GM23338 (cell line): ENCODE data around the gene SUPT7L.

ENCODE experiments used
- CREB1 ChIP-seq: fragments of 250-450 bp; sonication (Bioruptor Pico); IDR thresholded peaks from 2 replicates; pipeline ENCODE4 v1.5.0; 2020; ENCODE audit warnings: low read depth, mild to moderate bottlenecking, moderate library complexity
- CTCF ChIP-seq, 2 experiments: fragments of 200-600 bp in 1 of 2; sonication (generic) in 1 of 2; conservative IDR thresholded peaks; 2 replicates each; pipeline versions ENCODE4 v1.5.1 to v1.6.1; 2016 to 2017; ENCODE audit warnings: antibody characterized with exemption in 2 of 2, low read depth in 2 of 2, mild to moderate bottlenecking in 2 of 2, moderate library complexity in 1 of 2
- ETS1 ChIP-seq: IDR thresholded peaks from 2 replicates; pipeline ENCODE4 v1.6.1; 2016; ENCODE audit warnings: antibody characterized with exemption
- EZH2 ChIP-seq: fragments of 200-600 bp; sonication (generic); IDR thresholded peaks from one replicate; pipeline ENCODE4 v1.8.0; 2017; ENCODE audit warnings: antibody characterized with exemption, mild to moderate bottlenecking, low read depth; ENCODE audit not compliant: unreplicated experiment
- EZH2phosphoT487 ChIP-seq: fragments of 200-600 bp; sonication (generic); IDR thresholded peaks from one replicate; pipeline ENCODE4 v1.8.1; 2018; ENCODE audit warnings: antibody characterized with exemption; ENCODE audit not compliant: unreplicated experiment
- JUNB ChIP-seq: IDR thresholded peaks from one replicate; pipeline ENCODE4 v1.6.1; 2016; ENCODE audit warnings: antibody characterized with exemption; ENCODE audit not compliant: unreplicated experiment
- NANOG ChIP-seq: IDR thresholded peaks from 2 replicates; pipeline ENCODE4 v1.6.1; 2016; ENCODE audit warnings: antibody characterized with exemption, borderline replicate concordance
- POLR2AphosphoS5 ChIP-seq: IDR thresholded peaks from 2 replicates; pipeline ENCODE4 v1.6.1; 2016; ENCODE audit warnings: antibody characterized with exemption, low read depth
- STAT1 ChIP-seq: IDR thresholded peaks from one replicate; pipeline ENCODE4 v1.6.1; 2016; ENCODE audit warnings: antibody characterized with exemption; ENCODE audit not compliant: unreplicated experiment
- ZNF331 ChIP-seq: fragments of 250-450 bp; sonication (Bioruptor Pico); IDR thresholded peaks from 2 replicates; pipeline ENCODE4 v1.5.0; 2020; ENCODE audit warnings: low read depth, mild to moderate bottlenecking, moderate library complexity
- TF ChIP-seq, protein P1 (sequence below): IDR thresholded peaks from one replicate; pipeline ENCODE4 v1.6.1; 2018; ENCODE audit warnings: antibody characterized with exemption; ENCODE audit not compliant: unreplicated experiment

DNA sequence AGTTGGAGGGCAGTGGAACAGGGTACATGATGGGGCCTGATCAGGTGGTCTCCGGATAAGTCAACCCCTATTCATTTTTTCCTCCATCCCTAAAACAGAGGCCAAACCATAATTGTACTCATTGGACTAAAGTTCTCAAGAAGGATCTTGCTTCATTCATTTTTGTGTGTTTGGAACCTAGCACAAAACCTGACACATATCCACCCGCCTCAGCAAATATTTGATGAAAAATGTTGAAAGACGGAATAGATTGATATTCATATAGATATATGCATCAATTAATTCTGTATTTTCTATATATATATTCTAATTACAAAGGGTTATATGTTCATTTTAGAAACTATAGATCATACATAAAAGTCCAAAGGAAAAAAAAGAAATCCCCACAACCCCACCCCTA, 22.2 kb upstream of the SUPT7L start:
- TF ChIP-seq EZH2phosphoT487 (no peak), EZH2 (no peak), CTCF (conservative IDR thresholded peaks at IDR 0.05; ENCODE audit: low read depth in 2 of 2) (no peak), ETS1 (no peak), POLR2AphosphoS5 (no peak), CREB1 (CRISPR knock-in tag) (no peak), JUNB (no peak), NANOG (no peak), ZNF331 (CRISPR knock-in tag) (no peak), STAT1 (no peak)
- TF ChIP-seq, protein P1, sequence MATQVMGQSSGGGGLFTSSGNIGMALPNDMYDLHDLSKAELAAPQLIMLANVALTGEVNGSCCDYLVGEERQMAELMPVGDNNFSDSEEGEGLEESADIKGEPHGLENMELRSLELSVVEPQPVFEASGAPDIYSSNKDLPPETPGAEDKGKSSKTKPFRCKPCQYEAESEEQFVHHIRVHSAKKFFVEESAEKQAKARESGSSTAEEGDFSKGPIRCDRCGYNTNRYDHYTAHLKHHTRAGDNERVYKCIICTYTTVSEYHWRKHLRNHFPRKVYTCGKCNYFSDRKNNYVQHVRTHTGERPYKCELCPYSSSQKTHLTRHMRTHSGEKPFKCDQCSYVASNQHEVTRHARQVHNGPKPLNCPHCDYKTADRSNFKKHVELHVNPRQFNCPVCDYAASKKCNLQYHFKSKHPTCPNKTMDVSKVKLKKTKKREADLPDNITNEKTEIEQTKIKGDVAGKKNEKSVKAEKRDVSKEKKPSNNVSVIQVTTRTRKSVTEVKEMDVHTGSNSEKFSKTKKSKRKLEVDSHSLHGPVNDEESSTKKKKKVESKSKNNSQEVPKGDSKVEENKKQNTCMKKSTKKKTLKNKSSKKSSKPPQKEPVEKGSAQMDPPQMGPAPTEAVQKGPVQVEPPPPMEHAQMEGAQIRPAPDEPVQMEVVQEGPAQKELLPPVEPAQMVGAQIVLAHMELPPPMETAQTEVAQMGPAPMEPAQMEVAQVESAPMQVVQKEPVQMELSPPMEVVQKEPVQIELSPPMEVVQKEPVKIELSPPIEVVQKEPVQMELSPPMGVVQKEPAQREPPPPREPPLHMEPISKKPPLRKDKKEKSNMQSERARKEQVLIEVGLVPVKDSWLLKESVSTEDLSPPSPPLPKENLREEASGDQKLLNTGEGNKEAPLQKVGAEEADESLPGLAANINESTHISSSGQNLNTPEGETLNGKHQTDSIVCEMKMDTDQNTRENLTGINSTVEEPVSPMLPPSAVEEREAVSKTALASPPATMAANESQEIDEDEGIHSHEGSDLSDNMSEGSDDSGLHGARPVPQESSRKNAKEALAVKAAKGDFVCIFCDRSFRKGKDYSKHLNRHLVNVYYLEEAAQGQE = no peak
